GM21515 (cell line): ENCODE results near the gene CXXC5.
"Not testable (repeated sequence)": the region's sequence is repeated elsewhere in the genome, so short reads cannot be mapped to it uniquely, and the experiment has no call there.

Experiments
- ATAC-seq: cut with Tn5 transposase; IDR thresholded peaks from one replicate; pipeline ENCODE4 v1.9.1; 2021; ENCODE audit not compliant: unreplicated experiment

The CXXC5 gene

GRCh38 chr5:139708877-139709581 is 60.9 kb downstream of the CXXC5 start:
- no peak for ATAC-seq

- no peak for ATAC-seq
These were observed 61.6 kb downstream of the CXXC5 start for GRCh38 chr5:139709582-139710318.

DNA sequence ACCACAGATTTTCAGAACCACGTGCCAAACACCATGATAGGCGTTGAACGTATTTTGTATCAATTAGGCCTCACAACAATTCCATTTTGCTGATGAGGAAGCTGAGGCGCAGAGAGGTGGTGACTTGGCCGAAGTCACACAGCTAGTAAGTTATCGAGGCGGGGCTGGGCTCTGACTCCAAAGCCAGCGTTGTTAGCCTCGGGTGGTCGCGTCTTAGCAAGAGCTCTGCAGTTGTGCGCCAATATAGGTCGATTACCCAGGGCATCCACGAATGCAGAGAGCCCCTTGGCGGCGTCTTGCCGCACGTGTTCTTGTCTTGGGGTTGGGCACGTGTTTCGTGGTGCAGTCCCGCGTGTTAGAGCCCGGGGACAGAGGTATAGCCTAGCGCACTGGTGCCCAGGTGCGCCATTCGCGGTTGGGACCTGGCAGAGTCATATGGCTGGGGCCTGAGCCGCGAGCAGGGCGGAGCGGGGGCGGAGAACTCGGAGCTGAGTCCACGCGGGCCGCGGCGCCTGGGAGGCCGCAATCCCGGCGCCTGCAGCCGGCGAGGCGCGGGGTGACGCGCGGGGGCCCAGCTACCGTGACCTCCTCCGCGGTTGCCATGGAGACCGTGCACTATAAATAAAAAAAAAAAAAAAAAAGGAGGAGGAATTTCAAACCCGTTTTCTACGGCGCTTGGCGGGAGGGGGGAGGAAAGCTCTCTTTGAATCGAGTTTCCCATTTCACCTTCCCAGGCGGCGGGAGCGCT is 62.3 kb downstream of the CXXC5 start:
- no peak for ATAC-seq

DNA sequence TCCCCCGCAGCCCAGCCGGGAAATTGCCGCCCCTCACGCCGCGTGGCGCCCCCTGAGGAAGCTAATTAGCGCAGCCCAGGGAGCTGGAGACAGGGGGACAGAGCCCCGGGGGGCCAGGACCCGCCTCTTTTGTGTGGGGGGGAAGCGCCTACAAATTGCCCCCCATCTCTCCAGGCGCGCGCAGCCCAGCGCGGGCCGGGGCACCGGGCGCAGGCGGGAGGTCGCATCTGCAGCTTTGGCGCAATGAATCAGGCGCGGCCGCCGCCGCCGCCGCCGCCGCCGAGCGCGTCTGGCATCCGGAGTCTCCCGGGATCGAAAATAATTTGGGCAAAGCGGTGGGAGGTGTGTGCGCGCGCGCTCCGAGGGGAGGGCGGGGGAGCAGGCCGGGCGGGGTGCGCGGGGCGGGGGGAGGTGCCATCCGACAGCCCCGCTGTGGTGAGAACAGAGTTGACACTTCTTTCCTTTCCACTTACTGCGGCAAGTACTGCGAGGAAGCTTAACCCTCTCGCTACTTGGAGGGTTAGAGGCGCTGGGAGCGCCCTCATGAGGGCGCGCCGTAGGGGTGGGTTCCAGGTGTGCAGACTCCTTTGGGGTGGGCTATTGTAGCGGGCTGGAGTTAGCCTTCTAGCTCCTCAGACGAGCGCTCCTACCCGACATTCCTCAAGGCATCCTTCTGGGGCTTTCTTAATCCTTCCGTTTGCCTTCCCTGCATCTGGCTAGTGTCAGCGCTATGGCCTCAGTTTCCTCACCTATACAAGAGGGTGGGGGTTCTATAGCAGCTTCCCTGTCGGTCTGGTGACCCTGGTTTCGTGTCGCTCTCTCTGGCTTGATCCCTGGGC is 63.1 kb downstream of the CXXC5 start:
- ATAC-seq, result no peak

GRCh38 chr5:139711906-139712224 is 63.7 kb downstream of the CXXC5 start:
- no peak for ATAC-seq

DNA sequence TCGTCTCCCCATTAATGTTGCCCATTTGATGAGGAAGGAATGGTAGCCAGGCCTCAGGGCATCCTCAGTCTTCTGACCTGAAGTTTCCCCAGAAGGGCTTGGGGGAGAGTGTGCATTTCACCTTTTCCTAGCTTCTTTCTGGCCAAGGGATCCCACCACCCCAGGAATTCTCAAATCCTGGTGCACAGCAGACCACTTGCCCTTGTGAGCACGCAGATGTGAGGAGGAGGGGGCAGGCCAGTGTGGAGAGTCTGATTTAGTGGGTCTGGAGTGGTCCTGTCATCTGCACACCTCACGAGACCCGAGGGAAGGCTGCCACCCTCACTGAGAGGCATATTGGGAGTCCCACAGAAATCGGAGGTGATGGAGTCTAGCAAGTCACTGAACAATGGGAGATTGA is 64.3 kb downstream of the CXXC5 start:
- ATAC-seq, result no peak

DNA sequence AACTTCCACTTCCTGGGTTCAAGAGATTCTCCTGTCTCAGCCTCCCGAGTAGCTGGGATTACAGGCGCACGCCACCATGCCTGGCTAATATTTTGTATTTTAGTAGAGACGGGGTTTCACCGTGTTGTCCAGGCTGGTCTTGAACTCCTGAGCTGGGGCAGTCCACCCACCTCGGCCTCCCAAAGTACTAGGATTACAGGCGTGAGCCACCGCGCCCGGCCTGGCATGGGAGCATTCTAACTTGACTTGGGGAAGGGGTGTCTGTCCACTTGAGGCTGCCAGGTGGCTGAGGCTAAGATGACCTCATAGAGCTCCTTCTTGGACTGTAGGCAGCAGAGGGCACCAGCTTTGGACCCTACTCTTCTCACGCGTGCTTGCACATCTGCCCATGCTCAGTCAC is 65.7 kb downstream of the CXXC5 start:
- not testable (repeated sequence) for ATAC-seq

DNA sequence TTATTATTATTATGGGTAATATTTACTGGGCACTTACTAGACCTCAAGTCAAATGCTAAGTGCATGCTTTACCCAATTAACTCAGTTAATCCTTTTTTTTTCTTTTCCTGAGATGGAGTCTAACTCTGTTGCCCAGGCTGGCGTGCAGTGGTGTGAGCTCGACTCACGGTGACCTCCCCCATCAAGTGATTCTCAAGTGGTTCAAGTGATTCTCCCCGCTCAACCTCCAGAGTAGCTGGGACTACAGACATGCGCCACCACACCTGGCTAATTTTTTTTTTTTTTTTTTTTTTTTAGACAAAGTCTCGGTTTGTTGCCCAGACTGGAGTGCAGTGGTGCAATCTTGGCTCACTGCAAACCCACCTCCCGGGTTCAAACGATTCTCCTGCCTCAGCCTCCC is 69.1 kb downstream of the CXXC5 start:
- ATAC-seq, result no peak

DNA sequence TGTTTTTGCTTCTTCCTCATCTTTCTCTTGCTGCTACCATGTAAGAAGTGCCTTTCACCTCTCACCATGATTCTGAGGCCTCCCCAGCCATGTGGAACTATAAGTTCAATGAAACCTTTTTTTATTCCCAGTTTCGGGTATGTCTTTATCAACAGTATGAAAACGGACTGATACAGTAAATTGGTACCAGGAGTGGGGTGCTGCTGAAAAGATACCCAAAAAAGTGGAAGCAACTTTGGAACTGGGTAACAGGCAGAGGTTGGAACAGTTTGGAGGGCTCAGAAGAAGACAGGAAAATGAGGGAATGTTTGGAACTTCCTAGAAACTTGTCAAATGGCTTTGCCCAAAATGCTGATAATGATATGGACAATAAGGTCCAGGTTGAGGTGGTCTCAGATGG is 70.3 kb downstream of the CXXC5 start:
- ATAC-seq, result not testable (repeated sequence)

DNA sequence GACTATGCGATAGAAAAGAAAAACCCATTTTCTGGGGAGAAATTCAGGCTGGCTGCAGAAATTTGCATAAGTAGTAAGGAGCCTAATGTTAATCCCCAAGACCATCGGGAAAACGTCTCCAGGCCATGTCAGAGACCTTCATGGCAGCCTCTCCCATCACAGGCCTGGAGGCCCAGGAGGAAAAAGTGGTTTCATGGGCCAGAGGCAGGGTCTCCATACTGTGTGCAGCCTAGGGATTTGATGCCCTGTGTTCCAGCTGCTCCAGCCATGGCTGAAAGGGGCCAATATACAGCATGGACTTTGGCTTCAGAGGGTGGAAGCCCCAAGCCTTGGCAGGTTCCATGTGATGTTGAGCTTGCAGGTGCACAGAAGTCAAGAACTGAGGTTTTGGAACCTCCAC is 71.8 kb downstream of the CXXC5 start:
- ATAC-seq, result not testable (repeated sequence)

DNA sequence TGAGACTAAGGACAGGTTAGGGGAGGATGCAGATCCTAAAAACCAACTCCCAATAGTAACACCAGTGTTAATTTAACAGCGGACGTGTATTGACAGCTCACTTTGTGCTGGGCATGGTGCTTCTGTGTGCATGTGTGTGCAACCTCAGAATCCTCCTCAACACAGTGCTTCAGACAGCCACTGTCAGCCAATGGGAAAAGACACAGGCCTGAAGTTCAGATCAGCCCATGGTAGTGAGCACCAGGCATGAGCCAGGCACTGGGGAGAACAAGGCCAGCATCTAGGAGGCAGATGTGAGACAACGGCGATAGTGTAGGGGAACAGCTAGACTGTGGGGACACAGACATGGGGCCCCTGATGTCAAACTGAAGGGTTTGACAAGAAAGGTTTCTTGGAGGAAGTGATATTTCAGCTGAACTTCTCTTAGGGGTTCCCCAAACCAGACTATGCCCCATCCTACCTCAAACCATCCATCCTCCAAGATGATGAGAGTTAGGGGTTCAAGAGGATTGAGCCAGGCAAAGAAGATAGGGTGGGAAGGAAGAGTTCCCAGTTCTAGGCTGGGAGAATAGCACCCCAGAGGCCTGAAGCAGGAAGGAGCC is 75.9 kb downstream of the CXXC5 start:
- no peak for ATAC-seq

DNA sequence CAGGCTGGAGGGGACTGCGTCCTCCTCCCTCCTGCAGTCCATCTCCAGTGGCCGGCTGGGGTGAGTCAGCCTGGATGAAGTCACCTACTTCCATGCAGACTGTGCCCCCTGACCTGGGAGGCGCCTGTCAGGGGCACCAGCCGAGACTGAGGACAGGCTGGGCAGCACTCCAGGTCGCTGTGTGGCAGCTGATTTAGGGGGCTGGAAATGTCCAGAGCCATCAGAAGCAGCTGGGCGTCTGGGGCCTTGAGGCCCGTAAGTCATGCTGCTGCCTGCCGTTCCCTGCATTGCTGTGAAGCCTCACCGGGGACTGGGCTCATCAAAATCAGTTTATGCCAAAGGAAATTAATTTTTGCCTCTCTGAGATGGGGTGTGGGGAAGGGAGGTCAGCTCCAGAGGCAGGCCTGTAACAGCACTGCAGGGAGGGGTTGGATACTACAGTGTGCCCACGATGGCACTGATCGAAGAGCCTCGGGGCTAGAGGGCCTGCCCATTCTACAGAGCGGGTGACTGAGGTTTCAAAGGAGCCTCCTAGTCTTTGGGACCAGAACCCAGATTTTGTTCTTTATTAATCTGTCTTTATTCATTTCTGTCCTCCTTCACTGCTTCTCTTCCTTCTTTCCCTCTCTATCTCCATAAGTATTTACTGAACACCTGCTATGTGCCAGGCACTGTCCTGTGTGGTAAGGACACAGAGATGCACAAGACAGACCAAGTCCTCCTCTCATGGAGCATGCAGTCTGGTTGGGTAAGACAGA is 77.1 kb downstream of the CXXC5 start:
- ATAC-seq, result no peak

DNA sequence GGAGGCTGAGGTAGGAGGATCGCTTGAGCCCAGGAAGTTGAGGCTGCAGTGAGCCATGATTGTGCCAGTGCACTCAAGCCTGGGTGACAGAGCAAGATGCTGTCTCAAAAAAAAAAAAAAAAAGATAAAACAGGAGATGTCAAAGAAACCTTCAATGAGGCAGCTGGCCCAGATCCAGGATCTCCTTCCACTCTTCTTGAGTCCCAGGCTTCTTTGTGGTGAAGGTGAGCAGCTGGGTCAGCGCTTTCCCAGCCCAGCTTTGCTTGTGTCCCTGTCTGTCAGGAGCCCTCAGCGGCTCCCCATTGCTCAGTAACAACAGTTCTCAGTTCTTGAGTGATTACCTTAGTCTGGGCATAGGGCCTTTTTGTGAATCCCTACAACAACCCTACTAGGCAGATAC is 78.1 kb downstream of the CXXC5 start:
- ATAC-seq, result no peak

DNA sequence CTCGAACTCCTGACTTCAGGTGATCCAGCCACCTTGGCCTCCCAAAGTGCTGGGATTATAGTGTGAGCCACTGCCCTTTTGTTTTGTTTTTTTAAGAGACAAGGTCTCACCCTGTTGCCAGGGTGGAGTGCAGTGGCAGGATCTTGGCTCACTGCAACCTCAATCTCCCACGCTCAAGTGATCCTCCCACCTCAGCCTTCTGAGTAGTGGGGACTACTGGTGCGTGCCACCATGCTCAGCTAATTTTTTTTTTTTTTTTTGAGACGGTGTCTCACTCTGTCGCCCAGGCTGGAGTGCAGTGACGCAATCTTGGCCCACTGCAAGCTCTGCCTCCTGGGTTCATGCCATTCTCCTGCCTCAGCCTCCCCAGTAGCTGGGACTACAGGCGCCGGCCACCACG is 79.5 kb downstream of the CXXC5 start:
- ATAC-seq, result not testable (repeated sequence)

GRCh38 chr5:139731281-139731680 is 83.1 kb downstream of the CXXC5 start:
- no peak for ATAC-seq

- ATAC-seq, result no peak
These were observed 83.9 kb downstream of the CXXC5 start for GRCh38 chr5:139732019-139732418.

DNA sequence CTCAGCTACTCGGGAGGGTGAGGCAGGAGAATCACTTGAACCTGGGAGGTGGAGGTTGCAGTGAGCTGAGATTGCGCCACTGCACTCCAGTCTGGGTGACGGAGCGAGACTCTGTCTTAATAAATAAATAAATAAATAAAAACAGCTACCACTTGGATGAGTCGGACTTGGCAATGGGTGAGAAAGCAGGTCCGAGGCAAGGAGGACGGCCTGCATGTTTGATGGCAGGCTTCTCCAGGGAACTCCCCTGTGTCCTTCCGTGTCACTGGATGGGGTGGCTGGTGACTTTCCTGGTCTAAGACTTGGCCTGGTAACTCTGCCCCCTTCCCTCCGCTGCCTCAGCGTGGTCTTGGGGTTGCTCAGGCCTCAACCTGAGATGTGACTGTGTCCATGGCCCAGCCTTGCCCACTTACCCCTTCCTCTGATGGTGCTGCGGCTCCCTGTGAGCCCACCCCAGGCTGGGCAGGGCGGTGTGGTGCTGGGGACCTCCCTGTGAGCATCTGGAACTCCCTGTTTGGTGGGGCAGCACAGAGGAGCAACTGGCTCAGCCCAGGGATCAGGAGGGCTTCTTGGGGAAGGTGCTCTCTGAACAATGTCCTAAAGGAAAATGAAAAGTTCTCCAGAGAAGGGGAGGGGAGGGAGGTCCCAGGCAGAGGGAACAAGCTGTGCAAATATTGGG is 85.0 kb downstream of the CXXC5 start:
- ATAC-seq, result no peak
